Progenitor cell of endocrine pancreas (in vitro differentiated cells): ENCODE results near the gene HECTD4. TPM values are rescaled to one million over a fixed set of nuclear protein-coding genes. Genes with fewer than 3 reads are reported as not detected.
"Not testable (repeated sequence)": the region's sequence is repeated elsewhere in the genome, so short reads cannot be mapped to it uniquely, and the experiment has no call there.

Experiments
- DNase-seq: peaks from one replicate; pipeline ENCODE4 v3.0.0; 2021; ENCODE audit warnings: low spot score; ENCODE audit not compliant: unreplicated experiment
- H3K27ac Mint-ChIP-seq: 2 replicates; pipeline ENCODE4 v1.8.0; 2021; ENCODE audit warnings: mild to moderate bottlenecking, moderate library complexity, mixed read lengths
- H3K27me3 Mint-ChIP-seq: 2 replicates; pipeline ENCODE4 v1.8.0; 2021; ENCODE audit warnings: mixed read lengths
- H3K36me3 Mint-ChIP-seq: 2 replicates; pipeline ENCODE4 v1.8.0; 2022; ENCODE audit warnings: mixed read lengths; ENCODE audit not compliant: insufficient read depth
- H3K4me1 Mint-ChIP-seq: 2 replicates; pipeline ENCODE4 v1.8.0; 2021; ENCODE audit warnings: low read depth, mixed read lengths
- H3K4me3 Mint-ChIP-seq: 2 replicates; pipeline ENCODE4 v1.8.0; 2021; ENCODE audit warnings: low read depth, mild to moderate bottlenecking, moderate library complexity, mixed read lengths
- H3K9me3 Mint-ChIP-seq: 2 replicates; pipeline ENCODE4 v1.8.0; 2021; ENCODE audit warnings: low read depth, mixed read lengths
- CTCF ChIP-seq: fragments of 200-600 bp; sonication (generic); IDR thresholded peaks from one replicate; pipeline ENCODE4 v1.5.0; 2021; ENCODE audit warnings: antibody characterized with exemption, mild to moderate bottlenecking; ENCODE audit not compliant: unreplicated experiment
- total RNA-seq: library from RNA; stranded (reverse); gene quantifications from 2 replicates; pipeline ENCODE4 v1.2.1, GENCODE V29; 2021

The HECTD4 gene
- total RNA-seq, 1 donor from 2014 or later, result 86.7 TPM

- Mint-ChIP-seq H3K4me3 (peak overlapping the region; percentile 92), H3K4me1 (peaks cover 10% of the 10 kb centered on the region), H3K36me3 (no peaks in the 10 kb centered on the region), H3K9me3 (no peaks in the 10 kb centered on the region), H3K27ac (peak overlapping the region; percentile 99), H3K27me3 (no peaks in the 10 kb centered on the region)
- no peak for TF ChIP-seq CTCF
- DNase-seq, result no peak
Measured at GRCh38 chr12:112419297-112420133, 37.3 kb upstream of the HECTD4 start.

- Mint-ChIP-seq H3K4me3 (peak within 1 kb of the TSS; percentile 96), H3K4me1 (peaks cover 10% of the 10 kb centered on the region), H3K27ac (peak within 1 kb of the TSS; percentile 99), H3K36me3 (no peaks in the 10 kb centered on the region), H3K27me3 (peaks cover 4% of the 10 kb centered on the region), H3K9me3 (no peaks in the 10 kb centered on the region)
- peak; percentile 79 for TF ChIP-seq CTCF
- DNase-seq, result peak; percentile 82
Measured at GRCh38 chr12:112418608-112419296, 36.5 kb upstream of the HECTD4 start, which contains the start of gene PTPN11. Gene PTPN11, plus strand, starts transcription at chr12:112418947. Its CDS starts 165 bp downstream, at chr12:112419112.

- DNase-seq, result no peak
- H3K4me1 Mint-ChIP-seq, result peaks cover 10% of the 10 kb centered on the region
- no peak for TF ChIP-seq CTCF
- peak overlapping the region; percentile 96 for H3K4me3 Mint-ChIP-seq
- no peaks in the 10 kb centered on the region for H3K9me3 Mint-ChIP-seq
- no peaks in the 10 kb centered on the region for H3K36me3 Mint-ChIP-seq
- H3K27ac Mint-ChIP-seq, result peak overlapping the region; percentile 98
- peaks cover 4% of the 10 kb centered on the region for H3K27me3 Mint-ChIP-seq
Measured at GRCh38 chr12:112418273-112418607, 36.0 kb upstream of the HECTD4 start.

GRCh38 chr12:112415457-112415856 is 33.2 kb upstream of the HECTD4 start:
- H3K27ac Mint-ChIP-seq, H3K4me3 Mint-ChIP-seq, DNase-seq, H3K27me3 Mint-ChIP-seq, H3K36me3 Mint-ChIP-seq, H3K4me1 Mint-ChIP-seq, H3K9me3 Mint-ChIP-seq: not testable (repeated sequence)

- Mint-ChIP-seq H3K27me3 (peaks cover 4% of the 10 kb centered on the region), H3K9me3 (no peaks in the 10 kb centered on the region), H3K36me3 (peaks cover 2% of the 10 kb centered on the region), H3K4me1 (peaks cover 4% of the 10 kb centered on the region), H3K27ac (no peak overlapping the region), H3K4me3 (no peak overlapping the region)
- no peak for TF ChIP-seq CTCF
- no peak for DNase-seq
Measured at GRCh38 chr12:112413855-112414625, 31.8 kb upstream of the HECTD4 start.
